DOHH2 (cell line): ENCODE data around the gene ADGB.

ENCODE experiments used
- H3F3A ChIP-seq: fragments of 200-600 bp; sonication (generic), shearing (Covaris generic); 2 replicates; pipeline ENCODE4 v1.6.0; 2016; ENCODE audit warnings: antibody characterized with exemption, mild to moderate bottlenecking; ENCODE audit not compliant: control insufficient read depth, insufficient read depth
- H3K27ac ChIP-seq: fragments of 200-600 bp; sonication (generic); 2 replicates; pipeline ENCODE4 v1.5.1; 2014; ENCODE audit warnings: low read depth, mild to moderate bottlenecking, low read length, moderate library complexity
- H3K27me3 ChIP-seq: fragments of 200-600 bp; sonication (generic); 2 replicates; pipeline ENCODE4 v1.6.1; 2014; ENCODE audit warnings: mild to moderate bottlenecking, low read length, mixed read lengths; ENCODE audit not compliant: control insufficient read depth
- H3K36me3 ChIP-seq: fragments of 200-600 bp; sonication (generic); 2 replicates; pipeline ENCODE4 v1.6.1; 2014; ENCODE audit warnings: mild to moderate bottlenecking, low read length, moderate library complexity, mixed read lengths; ENCODE audit not compliant: control insufficient read depth
- H3K4me1 ChIP-seq: fragments of 200-600 bp; sonication (generic); 2 replicates; pipeline ENCODE4 v1.6.1; 2014; ENCODE audit warnings: mild to moderate bottlenecking, low read length, mixed read lengths; ENCODE audit not compliant: control insufficient read depth
- H3K4me2 ChIP-seq: fragments of 200-600 bp; sonication (generic); 2 replicates; pipeline ENCODE4 v1.6.0; 2014; ENCODE audit warnings: mild to moderate bottlenecking, low read length, moderate library complexity
- H3K4me3 ChIP-seq: fragments of 200-600 bp; sonication (generic); 2 replicates; pipeline ENCODE4 v1.5.1; 2014; ENCODE audit warnings: mild to moderate bottlenecking, low read length, mixed read lengths
- H3K79me2 ChIP-seq: fragments of 200-600 bp; sonication (generic); 2 replicates; pipeline ENCODE4 v1.6.1; 2014; ENCODE audit warnings: mild to moderate bottlenecking, low read length, mixed read lengths; ENCODE audit not compliant: control insufficient read depth
- H3K9me2 ChIP-seq: fragments of 200-600 bp; sonication (generic); replicated peaks from 2 replicates; pipeline ENCODE4 v1.6.1; 2014; ENCODE audit warnings: mild to moderate bottlenecking, low read length, mixed read lengths; ENCODE audit not compliant: control insufficient read depth
- H3K9me3 ChIP-seq: fragments of 200-600 bp; sonication (generic); 2 replicates; pipeline ENCODE4 v1.6.1; 2014; ENCODE audit warnings: antibody characterized with exemption, low read length, mixed read lengths; ENCODE audit not compliant: control insufficient read depth, insufficient read depth
- H4K20me1 ChIP-seq: fragments of 200-600 bp; sonication (generic); 2 replicates; pipeline ENCODE4 v1.6.0; 2014; ENCODE audit warnings: low read depth, mild to moderate bottlenecking, antibody characterized with exemption, low read length, moderate library complexity; ENCODE audit not compliant: control insufficient read depth, insufficient read depth
- EZH2phosphoT487 ChIP-seq: fragments of 200-600 bp; sonication (generic); IDR thresholded peaks from 2 replicates; pipeline ENCODE4 v1.6.1; 2017; ENCODE audit warnings: borderline replicate concordance, mild to moderate bottlenecking, antibody characterized with exemption, low read length, moderate library complexity, mixed read lengths
- TF ChIP-seq, protein P1 (sequence below): fragments of 200-600 bp; sonication (generic); IDR thresholded peaks from one replicate; pipeline ENCODE4 v1.5.1; 2014; ENCODE audit warnings: antibody characterized with exemption, mild to moderate bottlenecking, low read depth, low read length; ENCODE audit not compliant: poor library complexity, severe bottlenecking

ADGB gene

DNA sequence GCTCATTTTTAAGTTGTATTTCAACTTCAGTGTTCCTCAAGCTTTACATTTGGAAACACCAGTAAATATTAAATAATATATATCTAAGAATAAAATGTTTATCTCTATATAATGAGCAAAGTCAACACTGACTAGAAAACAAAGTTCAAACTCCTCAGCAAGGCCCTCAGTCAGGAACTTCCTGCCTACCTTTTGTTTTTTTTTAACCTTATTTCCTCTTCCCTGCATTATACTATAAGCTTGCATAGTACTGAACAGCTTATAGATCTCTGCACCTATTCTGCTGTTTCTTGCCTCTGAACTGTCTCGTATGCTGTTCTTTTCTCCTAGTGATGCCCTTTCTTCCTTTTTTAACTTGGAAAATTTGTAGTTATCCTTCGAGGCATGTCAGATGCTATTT lies 29.6 kb downstream of the ADGB start:
- TF ChIP-seq EZH2phosphoT487 = no peak
- TF ChIP-seq, protein P1, sequence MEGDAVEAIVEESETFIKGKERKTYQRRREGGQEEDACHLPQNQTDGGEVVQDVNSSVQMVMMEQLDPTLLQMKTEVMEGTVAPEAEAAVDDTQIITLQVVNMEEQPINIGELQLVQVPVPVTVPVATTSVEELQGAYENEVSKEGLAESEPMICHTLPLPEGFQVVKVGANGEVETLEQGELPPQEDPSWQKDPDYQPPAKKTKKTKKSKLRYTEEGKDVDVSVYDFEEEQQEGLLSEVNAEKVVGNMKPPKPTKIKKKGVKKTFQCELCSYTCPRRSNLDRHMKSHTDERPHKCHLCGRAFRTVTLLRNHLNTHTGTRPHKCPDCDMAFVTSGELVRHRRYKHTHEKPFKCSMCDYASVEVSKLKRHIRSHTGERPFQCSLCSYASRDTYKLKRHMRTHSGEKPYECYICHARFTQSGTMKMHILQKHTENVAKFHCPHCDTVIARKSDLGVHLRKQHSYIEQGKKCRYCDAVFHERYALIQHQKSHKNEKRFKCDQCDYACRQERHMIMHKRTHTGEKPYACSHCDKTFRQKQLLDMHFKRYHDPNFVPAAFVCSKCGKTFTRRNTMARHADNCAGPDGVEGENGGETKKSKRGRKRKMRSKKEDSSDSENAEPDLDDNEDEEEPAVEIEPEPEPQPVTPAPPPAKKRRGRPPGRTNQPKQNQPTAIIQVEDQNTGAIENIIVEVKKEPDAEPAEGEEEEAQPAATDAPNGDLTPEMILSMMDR = no peak
- Histone ChIP-seq H3F3A (no peaks in the 10 kb centered on the region), H3K27ac (no peak overlapping the region), H3K9me3 (no peaks in the 10 kb centered on the region), H3K4me2 (no peak overlapping the region), H3K36me3 (no peaks in the 10 kb centered on the region), H3K4me3 (no peak overlapping the region), H3K9me2 (no peaks in the 10 kb centered on the region), H3K4me1 (no peaks in the 10 kb centered on the region), H3K27me3 (no peaks in the 10 kb centered on the region), H3K79me2 (no peaks in the 10 kb centered on the region), H4K20me1 (no peaks in the 10 kb centered on the region)

DNA sequence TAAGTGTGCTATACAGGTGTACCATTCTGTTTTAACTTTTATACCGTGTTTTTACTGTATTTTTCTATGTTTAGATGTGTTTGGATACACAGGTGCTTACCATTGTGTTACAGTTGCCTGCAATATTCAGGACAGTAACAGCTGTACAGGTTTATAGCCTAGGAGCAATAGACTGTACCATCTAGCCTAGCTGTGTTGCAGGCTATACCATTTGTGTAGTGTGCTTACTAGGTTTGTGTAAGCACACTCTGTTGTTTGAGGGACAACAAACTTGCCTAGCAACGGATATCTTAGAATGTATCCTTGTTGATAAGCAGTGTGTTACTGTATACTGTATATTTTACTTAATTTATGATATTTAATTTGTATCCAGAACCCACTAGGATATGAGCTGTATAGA lies 35.2 kb downstream of the ADGB start:
- Histone ChIP-seq H3K4me2 (no peak overlapping the region), H3K27me3 (no peaks in the 10 kb centered on the region), H3K9me2 (no peaks in the 10 kb centered on the region), H4K20me1 (no peaks in the 10 kb centered on the region), H3F3A (no peaks in the 10 kb centered on the region), H3K4me1 (no peaks in the 10 kb centered on the region), H3K9me3 (no peaks in the 10 kb centered on the region), H3K36me3 (no peaks in the 10 kb centered on the region), H3K4me3 (no peak overlapping the region), H3K79me2 (no peaks in the 10 kb centered on the region), H3K27ac (no peak overlapping the region)
- no peak for TF ChIP-seq EZH2phosphoT487
- TF ChIP-seq, protein P1 = no peak

GRCh38 chr6:146635165-146635564 lies 36.4 kb downstream of the ADGB start:
- Histone ChIP-seq H3K9me2 (no peaks in the 10 kb centered on the region), H4K20me1 (no peaks in the 10 kb centered on the region), H3K36me3 (no peaks in the 10 kb centered on the region), H3K4me2 (no peak overlapping the region), H3K27ac (no peak overlapping the region), H3K27me3 (no peaks in the 10 kb centered on the region), H3K4me3 (no peak overlapping the region), H3K4me1 (no peaks in the 10 kb centered on the region), H3F3A (no peaks in the 10 kb centered on the region), H3K79me2 (no peaks in the 10 kb centered on the region), H3K9me3 (no peaks in the 10 kb centered on the region)
- TF ChIP-seq, protein P1 = no peak
- TF ChIP-seq EZH2phosphoT487 = no peak

DNA sequence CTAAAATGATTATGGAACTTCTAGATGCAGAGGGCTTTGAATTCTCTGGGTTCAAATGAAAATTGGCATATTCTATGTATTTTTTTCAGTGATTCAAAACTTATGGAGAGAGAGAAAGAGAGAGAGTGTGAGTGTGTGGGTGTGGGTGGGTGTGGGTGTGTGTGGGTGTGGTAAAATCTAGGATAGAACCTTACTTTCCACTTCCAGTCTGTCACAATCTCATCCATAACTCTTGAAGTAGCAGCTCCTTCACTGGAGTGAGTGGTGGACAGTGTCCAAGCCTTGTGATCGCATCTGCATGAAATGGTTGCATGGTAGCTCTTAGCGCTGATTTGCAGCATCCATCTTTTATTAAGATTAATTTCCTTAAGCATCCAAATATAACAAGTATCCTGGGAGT lies 37.7 kb downstream of the ADGB start:
- H3K79me2 ChIP-seq = no peaks in the 10 kb centered on the region
- no peaks in the 10 kb centered on the region for H3K4me1 ChIP-seq
- no peak overlapping the region for H3K4me2 ChIP-seq
- H3K4me3 ChIP-seq = no peak overlapping the region
- H4K20me1 ChIP-seq = no peaks in the 10 kb centered on the region
- H3K36me3 ChIP-seq = no peaks in the 10 kb centered on the region
- no peaks in the 10 kb centered on the region for H3F3A ChIP-seq
- TF ChIP-seq EZH2phosphoT487 = no peak
- TF ChIP-seq, protein P1 = no peak
- no peaks in the 10 kb centered on the region for H3K9me2 ChIP-seq
- H3K27ac ChIP-seq = no peak overlapping the region
- no peaks in the 10 kb centered on the region for H3K9me3 ChIP-seq
- no peaks in the 10 kb centered on the region for H3K27me3 ChIP-seq
